B cell (primary cell): ENCODE data around the gene UTS2B. TPM values are rescaled to one million over a fixed set of nuclear protein-coding genes. Genes with fewer than 3 reads are reported as not detected.

Experiments used
- ATAC-seq: fragments of 200-7000 bp; cut with Tn5 transposase; one replicate; pipeline ENCODE4 v1.10.0; 2021; ENCODE audit warnings: low read depth, mild to moderate bottlenecking, moderate number of reproducible peaks, moderate library complexity
- CTCF ChIA-PET: fragments of 350-600 bp; sonication (Branson Sonifier 250); formaldehyde crosslinking; loops from one replicate; lab custom pipeline; 2021; ENCODE audit warnings: antibody characterized with exemption, inconsistent platforms; lab: Charles Lee
- POLR2A ChIA-PET: fragments of 350-600 bp; sonication (Branson Sonifier 250); formaldehyde crosslinking; loops from one replicate; lab custom pipeline; 2021; ENCODE audit warnings: antibody characterized with exemption; lab: Charles Lee
- DNase-seq: peaks from one replicate; pipeline ENCODE4 v3.0.0; 2013
- H2AFZ ChIP-seq: 2 replicates; pipeline ENCODE4 v1.6.1; 2012; ENCODE audit warnings: mild to moderate bottlenecking, low read depth, low read length; ENCODE audit not compliant: insufficient read depth, poor library complexity, severe bottlenecking
- H3K27ac ChIP-seq, 2 donors: 1 replicate in 1 of 2; 2 replicates in 1 of 2; pipeline ENCODE4 v1.5.1; 2012 to 2013; ENCODE audit warnings: low read length in 2 of 2, mild to moderate bottlenecking in 2 of 2, moderate library complexity in 1 of 2
- H3K27me3 ChIP-seq, 4 experiments: fragments of 200-600 bp in 1 of 4; sonication (generic) in 1 of 4; replicated peaks in 1 of 4; 1 replicate in 2 of 4; 2 replicates in 2 of 4; pipeline versions ENCODE4 v1.6.1 to v1.7.0; 2013 to 2016; ENCODE audit warnings: low read length in 3 of 4, mild to moderate bottlenecking in 2 of 4, mixed read lengths in 1 of 4, moderate library complexity in 1 of 4; ENCODE audit not compliant: insufficient read depth in 4 of 4, control insufficient read depth in 3 of 4; ENCODE audit errors: control extremely low read depth in 1 of 4
- H3K36me3 ChIP-seq, 2 experiments: replicated peaks in 1 of 2; 1 replicate in 1 of 2; 2 replicates in 1 of 2; pipeline versions ENCODE4 v1.6.1 to v1.7.1; 2013; ENCODE audit warnings: low read length in 1 of 2; ENCODE audit not compliant: insufficient read depth in 2 of 2, control insufficient read depth in 1 of 2; ENCODE audit errors: control extremely low read depth in 1 of 2, extremely low read depth in 1 of 2
- H3K4me1 ChIP-seq, 2 donors: fragments of 200-600 bp in 1 of 2; sonication (generic) in 1 of 2; 1 replicate in 1 of 2; 2 replicates in 1 of 2; pipeline versions ENCODE4 v1.5.1 to v1.6.1; 2013 to 2017; ENCODE audit warnings: low read length in 2 of 2; ENCODE audit not compliant: control insufficient read depth in 2 of 2, insufficient read depth in 2 of 2
- H3K4me2 ChIP-seq: replicated peaks from 2 replicates; pipeline ENCODE3; 2012; ENCODE audit warnings: mild to moderate bottlenecking, low read depth, low read length; ENCODE audit not compliant: poor library complexity, severe bottlenecking
- H3K4me3 ChIP-seq, 5 experiments: fragments of 200-600 bp in 1 of 5; sonication (generic) in 1 of 5; 1 replicate in 3 of 5; 2 replicates in 2 of 5; pipeline versions ENCODE4 v1.5.1 to v1.7.0; 2011 to 2016; ENCODE audit warnings: low read length in 4 of 5, mild to moderate bottlenecking in 4 of 5, low read depth in 2 of 5, control low read depth in 1 of 5, moderate library complexity in 1 of 5; ENCODE audit not compliant: insufficient read depth in 1 of 5; ENCODE audit errors: control extremely low read depth in 1 of 5, extremely low read depth in 1 of 5
- H3K79me2 ChIP-seq: fragments of 200-600 bp; sonication (generic); one replicate; pipeline ENCODE4 v1.6.0; 2016; ENCODE audit warnings: low read length; ENCODE audit not compliant: control insufficient read depth, insufficient read depth
- H3K9ac ChIP-seq: fragments of 200-600 bp; sonication (generic); 2 replicates; pipeline ENCODE4 v1.6.1; 2017; ENCODE audit warnings: mild to moderate bottlenecking, low read length, moderate library complexity
- H3K9me3 ChIP-seq, 3 donors: one replicate each; pipeline versions ENCODE4 v1.6.1 to v1.7.1; 2013; ENCODE audit warnings: low read length in 2 of 3; ENCODE audit not compliant: control insufficient read depth in 2 of 3, insufficient read depth in 1 of 3; ENCODE audit errors: control extremely low read depth in 1 of 3
- H4K20me1 ChIP-seq: 2 replicates; pipeline ENCODE4 v1.6.0; 2012; ENCODE audit warnings: mild to moderate bottlenecking, low read length; ENCODE audit not compliant: insufficient read depth, control insufficient read depth, poor library complexity, severe bottlenecking
- H3K27ac Mint-ChIP-seq: one replicate; pipeline ENCODE4 v1.8.0; 2021; ENCODE audit warnings: mixed read lengths
- H3K27me3 Mint-ChIP-seq: one replicate; pipeline ENCODE4 v1.8.0; 2021; ENCODE audit warnings: mixed read lengths
- H3K4me1 Mint-ChIP-seq: one replicate; pipeline ENCODE4 v1.8.0; 2021; ENCODE audit warnings: mixed read lengths
- H3K4me3 Mint-ChIP-seq: one replicate; pipeline ENCODE4 v1.8.0; 2021; ENCODE audit warnings: mixed read lengths
- H3K9me3 Mint-ChIP-seq: one replicate; pipeline ENCODE4 v1.8.0; 2022; ENCODE audit warnings: mixed read lengths; ENCODE audit not compliant: insufficient read depth
- CTCF ChIP-seq: fragments of 200-600 bp; IDR thresholded peaks from one replicate; pipeline ENCODE4 v1.8.0; 2022; ENCODE audit warnings: antibody characterized with exemption, mild to moderate bottlenecking
- EZH2 ChIP-seq: IDR thresholded peaks from 2 replicates; pipeline ENCODE4 v1.6.1; 2012; ENCODE audit warnings: borderline replicate concordance, low read depth, mild to moderate bottlenecking, moderate library complexity, low read length; ENCODE audit not compliant: insufficient read depth, poor library complexity, severe bottlenecking
- WGBS: methylation state at CpG from one replicate; pipeline ENCODE4 v1.1.5; 2013; ENCODE audit warnings: missing lambda C conversion rate; ENCODE audit not compliant: insufficient coverage; 5-methylcytosine and 5-hydroxymethylcytosine counted together
- intact Hi-C: fragments of 100-400 bp; cut with micrococcal nuclease; formaldehyde crosslinking; loops from one replicate; pipeline ENCODE4 v1.10.0; 2022
- polyA plus RNA-seq: library from polyadenylated mRNA; depleted of rRNA; stranded (reverse); fragments of >200 nt; gene quantifications from 2 replicates; pipeline ENCODE4 v1.2.3, GENCODE V29; 2012
- total RNA-seq, 2 donors: library from RNA; stranded (reverse); fragments of 120-200 nt in 1 of 2; gene quantifications; 1 replicate in 1 of 2; 2 replicates in 1 of 2; pipeline versions ENCODE4 v1.2.3 to v1.2.4, GENCODE V29; 2013 to 2022

UTS2B gene
- total and polyA plus RNA-seq, 2 donors (not counting 1 experiment from before 2014, with no cell fraction given): 1.8 to 2.0 TPM

DNA sequence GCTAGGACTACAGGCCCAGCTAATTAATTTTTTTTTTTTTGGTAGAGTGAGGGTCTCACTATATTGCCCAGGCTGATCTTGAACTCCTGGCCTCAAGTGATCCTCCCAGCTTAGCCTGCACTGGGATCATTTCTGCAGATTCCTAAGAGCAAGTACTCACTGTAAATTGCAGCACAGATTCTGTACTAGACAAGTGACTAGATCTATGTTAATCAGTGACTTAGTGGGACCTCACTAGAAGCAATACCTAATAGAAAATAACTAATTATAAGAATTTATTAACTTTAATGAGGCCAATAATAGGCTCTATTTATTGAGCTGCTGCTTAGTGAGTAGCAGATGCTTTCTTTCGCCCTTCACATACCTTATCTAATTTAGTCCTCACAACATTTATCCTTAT is 10.6 kb upstream of the UTS2B start:
- no peak overlapping the region for H3K4me2 ChIP-seq
- H3K79me2 ChIP-seq: peaks cover 100% of the 10 kb centered on the region
- H3K27ac Mint-ChIP-seq: no peak overlapping the region
- H3K36me3 ChIP-seq: peaks cover 2 to 3% of the 10 kb centered on the region in 2 experiments
- H2AFZ ChIP-seq: no peak overlapping the region
- ChIA-PET CTCF (interaction anchor here (1.5 to 2.4 kb wide), 2 partner anchors 11 to 97 kb away, joined by 4 to 7 read pairs; partner anchors contain the start of genes CCDC50 and UTS2B), POLR2A (no interaction called here)
- H3K9ac ChIP-seq: no peak overlapping the region
- no peak overlapping the region for H3K4me3 Mint-ChIP-seq
- peaks cover 28 to 70% of the 10 kb centered on the region in 2 donors for H3K4me1 ChIP-seq
- H4K20me1 ChIP-seq: peaks cover 35% of the 10 kb centered on the region
- no CpG with 5 or more reads among the region's 1 CpG for WGBS
- H3K27me3 ChIP-seq: no peaks in the 10 kb centered on the region
- intact Hi-C loops: no loop called here
- no peaks in the 10 kb centered on the region for H3K27me3 Mint-ChIP-seq
- H3K4me3 ChIP-seq: no peak overlapping the region
- H3K27ac ChIP-seq: no peak overlapping the region
- no peak for DNase-seq
- no peaks in the 10 kb centered on the region for H3K9me3 Mint-ChIP-seq
- TF ChIP-seq EZH2: no peak
- no peak for TF ChIP-seq CTCF
- peaks cover 91% of the 10 kb centered on the region for H3K4me1 Mint-ChIP-seq
- ATAC-seq: no peak
- H3K9me3 ChIP-seq: no peaks in the 10 kb centered on the region

- WGBS: no CpG with 5 or more reads among the region's 2 CpGs
- DNase-seq (no peak), ATAC-seq (no peak)
- Mint-ChIP-seq H3K4me1 (peaks cover 92% of the 10 kb centered on the region), H3K9me3 (no peaks in the 10 kb centered on the region), H3K27me3 (no peaks in the 10 kb centered on the region), H3K4me3 (no peak overlapping the region), H3K27ac (no peak overlapping the region)
- CTCF ChIA-PET: interaction anchor here (1.5 to 2.4 kb wide), 2 partner anchors 11 to 96 kb away, joined by 4 to 7 read pairs; partner anchors contain the start of genes CCDC50 and UTS2B
- Histone ChIP-seq H3K27ac (peak overlapping the region in 1 of 2 donors; percentile 40), H3K4me3 (no peak overlapping the region), H3K27me3 (no peaks in the 10 kb centered on the region), H3K4me1 (peaks cover 28 to 75% of the 10 kb centered on the region in 2 donors), H3K79me2 (peaks cover 100% of the 10 kb centered on the region), H3K4me2 (no peak overlapping the region), H3K9me3 (no peaks in the 10 kb centered on the region), H3K36me3 (peaks cover 2 to 3% of the 10 kb centered on the region in 2 experiments), H4K20me1 (peaks cover 33% of the 10 kb centered on the region), H3K9ac (no peak overlapping the region), H2AFZ (no peak overlapping the region)
- TF ChIP-seq CTCF: no peak
- TF ChIP-seq EZH2: no peak
- POLR2A ChIA-PET: interaction anchor here (1.9 kb wide), 1 partner anchor 10 kb away, joined by 4 read pairs; the partner anchor contains the start of genes CCDC50 and UTS2B
- intact Hi-C loops: no loop called here
Observed at GRCh38 chr3:191340351-191340750, 10.0 kb upstream of the UTS2B start.
